ENCODE measurements around the gene UBE2G2. TPM values are rescaled to one million over a fixed set of nuclear protein-coding genes. Genes with fewer than 3 reads are reported as not detected.

The UBE2G2 gene
- total and polyA plus RNA-seq, 2 of the 4 experiments (the other 2 are of a cell fraction), result 65.4 to 91.7 TPM

GRCh38 chr21:44748621-44749020 lies 53.0 kb downstream of the UBE2G2 start:
- no peak overlapping the region for H2AK9ac ChIP-seq (replicated peaks; ENCODE audit: low read depth, low read length, poor library complexity)
- H3K4ac ChIP-seq (ENCODE audit: low read depth, low read length), result no peak overlapping the region
- no peaks in the 10 kb centered on the region for H3K4me1 ChIP-seq (ENCODE audit: control insufficient read depth, insufficient read depth, low read length)
- ATAC-seq (ENCODE audit: low read depth), result no peak
- no peaks in the 10 kb centered on the region for H3K36me3 ChIP-seq (ENCODE audit: control insufficient read depth, insufficient read depth, low read length)
- in situ Hi-C loops (cut with MboI; ENCODE audit: low sequenced_read_pairs), result no loop called here
- H3K9me1 ChIP-seq (ENCODE audit: insufficient read depth, low read length), result peaks cover 2% of the 10 kb centered on the region; the same call in 1 of the 2 replicates
- no peak overlapping the region for H3K4me2 ChIP-seq (ENCODE audit: low read depth, low read length)
- no peak overlapping the region for H2BK5ac ChIP-seq (ENCODE audit: low read depth, low read length, poor library complexity, severe bottlenecking)
- H4K91ac ChIP-seq (ENCODE audit: insufficient read depth, low read depth, low read length), result no peak overlapping the region
- H3K14ac ChIP-seq (replicated peaks; ENCODE audit: low read depth, low read length), result no peak overlapping the region
- BruUV-seq (replicated peaks), result no TSS peak
- dilution Hi-C loops (cut with HindIII; ENCODE audit: low sequenced_read_pairs, unreplicated experiment), result no loop called here
- no peak overlapping the region for H2BK120ac ChIP-seq (ENCODE audit: low read depth, low read length)
- H3K56ac ChIP-seq (ENCODE audit: extremely low read depth, insufficient read depth, low read length), result no peak overlapping the region
- POLR2A ChIA-PET (ENCODE audit: unreplicated experiment), result no interaction called here
- no peaks in the 10 kb centered on the region for H4K20me1 ChIP-seq (ENCODE audit: insufficient read depth, low read length)
- no peak overlapping the region for H4K5ac ChIP-seq (ENCODE audit: low read depth, low read length)
- no peak overlapping the region for H2BK20ac ChIP-seq (ENCODE audit: low read depth, low read length)
- no peak overlapping the region for H3K27ac ChIP-seq (ENCODE audit: insufficient read depth, low read length)
- no peak overlapping the region for H4K8ac ChIP-seq (ENCODE audit: low read depth in 2 of 2, low read length in 2 of 2)
- H3K79me1 ChIP-seq (ENCODE audit: low read depth in 1 of 2, low read length in 2 of 2), result no peaks in the 10 kb centered on the region
- no peak overlapping the region for H2AK5ac ChIP-seq (ENCODE audit: low read depth, low read length)
- WGBS, 2 experiments (ENCODE audit: extremely low coverage in 2 of 2, insufficient read length in 1 of 2), result 31% methylated on average over 10 of the region's 16 CpGs; no CpG with 5 or more reads in 1 of the 2 experiments
- H3K18ac ChIP-seq (ENCODE audit: low read depth, low read length), result no peak overlapping the region
- peaks cover 1% of the 10 kb centered on the region; the same call in 1 of the 2 replicates for H3K9me3 ChIP-seq (ENCODE audit: control insufficient read depth, insufficient read depth, low read length)
- no peak for DNase-seq
- TF ChIP-seq MAFK (IDR thresholded peaks at IDR 0.05; ENCODE audit: low read depth, low read length) (no peak), ELK1 (IDR thresholded peaks at IDR 0.05; ENCODE audit: borderline replicate concordance, low read depth, low read length) (no peak), CEBPB (IDR thresholded peaks at IDR 0.05; ENCODE audit: low read depth, low read length) (no peak), USF2 (IDR thresholded peaks at IDR 0.05; ENCODE audit: low read depth, low read length) (no peak), MXI1 (IDR thresholded peaks at IDR 0.05; ENCODE audit: borderline replicate concordance, low read depth, low read length) (no peak), CHD1 (IDR thresholded peaks at IDR 0.05; ENCODE audit: low read depth, low read length) (no peak)
- H3K27me3 ChIP-seq (ENCODE audit: control insufficient read depth, insufficient read depth, low read length), result peaks cover 42% of the 10 kb centered on the region
- no peak overlapping the region for H2AFZ ChIP-seq (replicated peaks; ENCODE audit: low read length, poor library complexity)
- H3K23ac ChIP-seq (ENCODE audit: low read depth, low read length), result no peak overlapping the region
- CTCF ChIA-PET, result no interaction called here
- no peak overlapping the region for H2BK15ac ChIP-seq (ENCODE audit: low read depth, low read length)
- H3K4me3 ChIP-seq (ENCODE audit: insufficient read depth, low read depth, low read length), result no peak overlapping the region
- no peak overlapping the region for H3K9ac ChIP-seq (ENCODE audit: low read depth, low read length)
- intact Hi-C loops (cut with micrococcal nuclease), result no loop called here
